ENCODE data around the gene ATP8B1.
A peak's percentile ranks its signal among the peaks of the same experiment; 100 is the strongest.

ATP8B1 gene

GRCh38 chr18:57841568-57841967, 38.5 kb upstream of the ATP8B1 start:
- no peak for TF ChIP-seq CTCF (IDR thresholded peaks at IDR 0.05; ENCODE audit: insufficient read depth, low read depth, low read length, missing control alignments)
- peak; percentile 79 for DNase-seq (ENCODE audit: low read depth)
- H3K4me3 ChIP-seq (ENCODE audit: low read depth, low read length): no peak overlapping the region

DNA sequence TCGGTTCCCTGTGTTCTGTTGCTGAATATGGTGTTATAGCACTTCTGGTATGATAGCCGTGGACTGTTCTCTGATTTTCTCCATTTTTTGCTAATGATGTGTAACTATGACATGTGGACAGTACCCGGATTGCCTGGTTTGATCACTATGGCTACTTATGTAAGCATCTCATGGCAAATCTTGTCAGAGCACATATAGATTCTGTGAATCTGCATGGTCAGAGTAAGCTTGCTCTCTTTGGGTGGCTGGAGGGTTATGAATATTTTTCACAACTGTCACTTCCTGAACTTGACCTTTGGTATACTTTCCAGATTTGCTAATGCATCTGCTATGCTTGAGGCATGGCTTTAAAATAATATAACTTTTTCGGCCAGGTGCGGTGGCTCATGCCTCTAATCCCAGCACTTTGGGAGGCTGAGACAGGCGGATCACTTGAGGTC, 36.8 kb upstream of the ATP8B1 start:
- no peak for TF ChIP-seq CTCF (IDR thresholded peaks at IDR 0.05; ENCODE audit: insufficient read depth, low read depth, low read length, missing control alignments)
- no peak for DNase-seq (ENCODE audit: low read depth)
- no peak overlapping the region for H3K4me3 ChIP-seq (ENCODE audit: low read depth, low read length)

DNA sequence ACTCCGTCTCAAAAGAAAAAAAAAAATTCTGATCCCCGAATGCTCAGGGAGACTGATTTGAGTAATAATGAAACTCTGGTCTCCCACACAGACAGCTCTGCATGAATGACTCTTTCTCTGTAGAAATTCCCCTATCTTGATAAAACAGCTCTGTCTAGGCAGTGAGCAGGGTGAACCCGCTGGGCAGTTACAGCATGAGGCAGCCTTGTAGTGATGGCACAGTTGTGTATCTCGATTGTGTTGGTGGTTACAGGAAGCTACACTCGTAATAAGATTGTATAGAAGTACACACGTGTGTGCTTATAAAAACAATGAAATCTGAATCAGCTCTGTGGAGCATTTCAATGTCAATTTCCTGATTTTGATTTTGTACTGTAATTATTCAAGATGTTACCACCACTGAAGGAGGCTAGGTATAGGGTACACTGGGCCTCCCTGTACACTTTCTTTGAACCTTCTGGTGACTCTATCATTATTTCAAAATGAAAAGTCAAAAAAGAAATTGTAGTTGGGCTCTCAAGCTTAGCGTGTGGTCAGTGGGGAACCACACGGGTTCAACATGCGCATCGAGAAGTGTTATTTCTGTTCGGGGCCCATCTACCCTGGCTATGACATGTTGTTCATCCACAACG, 34.9 kb upstream of the ATP8B1 start:
- peak overlapping the region; percentile 30 for H3K4me3 ChIP-seq (ENCODE audit: low read depth, low read length)
- peak; percentile 92 for DNase-seq (ENCODE audit: low read depth)
- TF ChIP-seq CTCF (IDR thresholded peaks at IDR 0.05; ENCODE audit: insufficient read depth, low read depth, low read length, missing control alignments): no peak

DNA sequence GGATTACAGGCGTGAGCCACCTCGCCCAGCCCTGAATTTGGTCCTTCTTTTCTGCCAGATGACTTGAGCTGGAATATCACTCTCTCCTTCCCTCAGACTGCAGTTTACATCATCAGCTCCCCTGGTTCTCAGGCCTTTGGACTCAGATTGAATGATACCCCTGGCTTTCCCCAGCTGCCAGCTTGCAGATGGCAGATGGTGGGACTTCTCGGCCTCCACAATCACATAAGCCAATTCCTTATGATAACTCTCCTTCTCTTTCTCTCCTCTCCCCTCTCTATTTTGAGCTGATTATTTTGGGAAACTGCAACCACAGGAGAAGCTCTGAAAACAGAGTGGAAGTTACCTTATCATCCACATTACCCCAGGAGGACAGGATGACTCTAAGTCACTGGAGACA, 33.4 kb upstream of the ATP8B1 start:
- no peak for DNase-seq (ENCODE audit: low read depth)
- TF ChIP-seq CTCF (IDR thresholded peaks at IDR 0.05; ENCODE audit: insufficient read depth, low read depth, low read length, missing control alignments): no peak
- H3K4me3 ChIP-seq (ENCODE audit: low read depth, low read length): no peak overlapping the region

DNA sequence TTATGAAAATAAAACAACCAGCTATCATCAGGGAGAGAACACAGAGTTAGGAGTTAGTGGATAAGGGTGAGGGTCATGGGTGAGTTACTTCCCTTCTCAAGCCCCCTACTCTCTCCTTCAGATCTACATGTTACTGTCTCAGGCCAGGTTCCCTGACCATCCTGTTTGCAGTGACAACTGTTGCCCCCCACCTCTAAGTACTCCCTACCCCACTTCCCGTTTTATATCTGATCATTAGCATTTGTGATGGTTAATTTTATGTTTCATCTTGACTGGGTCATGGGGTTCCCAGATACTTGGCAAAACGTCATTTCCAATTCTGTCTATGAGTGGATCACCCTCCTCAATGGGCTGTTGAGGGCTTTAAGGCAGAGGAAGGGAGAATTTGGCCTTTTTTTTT, 32.8 kb upstream of the ATP8B1 start:
- no peak for TF ChIP-seq CTCF (IDR thresholded peaks at IDR 0.05; ENCODE audit: insufficient read depth, low read depth, low read length, missing control alignments)
- no peak overlapping the region for H3K4me3 ChIP-seq (ENCODE audit: low read depth, low read length)

GRCh38 chr18:57834616-57835015, 31.5 kb upstream of the ATP8B1 start:
- no peak overlapping the region for H3K4me3 ChIP-seq (ENCODE audit: low read depth, low read length)
- no peak for DNase-seq (ENCODE audit: low read depth)
- no peak for TF ChIP-seq CTCF (IDR thresholded peaks at IDR 0.05; ENCODE audit: insufficient read depth, low read depth, low read length, missing control alignments)

More for the DNA sequence above, 32.8 kb upstream of the ATP8B1 start:
- DNase-seq (ENCODE audit: low read depth): no peak
